NT2/D1 (cell line): ENCODE measurements around the gene CD53.

Experiments used
- YY1 ChIP-seq: IDR thresholded peaks from 2 replicates; pipeline ENCODE4 v1.6.1; 2011; ENCODE audit not compliant: insufficient read length, insufficient read depth
- ZNF274 ChIP-seq: IDR thresholded peaks from 2 replicates; pipeline ENCODE4 v1.6.1; 2011; ENCODE audit warnings: mild to moderate bottlenecking, low read depth, low read length

DNA sequence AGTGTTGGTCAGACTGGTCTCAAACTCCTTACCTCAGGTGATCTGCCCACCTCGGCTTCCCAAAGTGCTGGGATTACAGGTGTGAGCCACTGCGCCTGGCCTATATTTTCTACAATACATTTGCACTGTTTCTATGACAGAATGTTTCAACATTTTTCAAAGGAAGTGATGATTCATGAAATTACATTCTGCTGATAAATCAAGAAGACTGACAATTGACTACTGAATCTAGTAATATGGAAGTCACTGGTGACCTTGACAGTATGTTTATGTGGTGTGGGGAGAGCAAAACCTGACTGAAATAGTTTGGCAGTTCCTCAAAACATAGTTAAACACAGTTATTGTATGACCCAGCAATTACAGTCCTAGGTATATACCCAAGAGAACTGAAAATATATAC, 72.7 kb downstream of the CD53 start:
- TF ChIP-seq ZNF274 (no peak), YY1 (no peak)
